ENCODE data around the gene DNAJB8.

Gene DNAJB8

DNA sequence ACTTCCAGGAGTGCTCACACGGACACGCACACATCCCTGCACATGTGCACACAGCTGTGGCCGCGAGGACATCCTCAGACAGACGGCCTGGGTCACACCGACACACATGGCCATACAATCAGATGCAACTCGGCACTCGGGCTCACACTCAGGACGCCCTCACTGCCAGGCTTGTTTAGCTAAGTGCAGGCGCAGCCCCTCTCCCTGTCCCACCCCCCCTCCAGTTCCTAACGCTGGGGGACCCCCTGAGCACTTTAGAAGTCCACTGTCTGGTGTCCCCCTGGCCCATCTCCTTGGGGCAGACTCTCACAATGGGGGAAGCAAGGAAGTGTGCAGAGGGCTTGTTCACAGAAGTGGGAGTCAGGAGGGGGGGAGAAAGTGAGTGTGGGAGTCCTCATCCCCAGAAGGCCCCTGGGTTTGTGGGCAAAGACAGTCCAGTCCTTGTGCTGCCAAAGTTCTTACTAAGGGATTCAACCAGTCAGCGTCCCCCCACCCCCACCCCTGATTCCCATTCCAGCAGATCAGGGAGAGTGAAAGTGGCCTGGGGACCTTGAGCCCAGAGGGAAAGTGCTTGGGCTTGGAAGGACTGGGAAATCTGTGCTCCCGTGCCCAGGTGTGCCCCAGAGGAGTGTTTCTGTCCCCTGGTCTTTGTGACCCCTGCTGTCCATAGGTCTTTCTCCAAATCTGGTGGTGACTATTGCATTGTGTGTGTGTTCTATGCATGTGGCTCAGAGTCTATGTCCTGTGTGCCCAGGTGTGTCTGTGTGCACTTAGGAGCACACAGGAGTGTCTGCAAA, 27.1 kb upstream of the DNAJB8 start:
- DNase-seq (ENCODE audit: low read depth), result no peak

DNA sequence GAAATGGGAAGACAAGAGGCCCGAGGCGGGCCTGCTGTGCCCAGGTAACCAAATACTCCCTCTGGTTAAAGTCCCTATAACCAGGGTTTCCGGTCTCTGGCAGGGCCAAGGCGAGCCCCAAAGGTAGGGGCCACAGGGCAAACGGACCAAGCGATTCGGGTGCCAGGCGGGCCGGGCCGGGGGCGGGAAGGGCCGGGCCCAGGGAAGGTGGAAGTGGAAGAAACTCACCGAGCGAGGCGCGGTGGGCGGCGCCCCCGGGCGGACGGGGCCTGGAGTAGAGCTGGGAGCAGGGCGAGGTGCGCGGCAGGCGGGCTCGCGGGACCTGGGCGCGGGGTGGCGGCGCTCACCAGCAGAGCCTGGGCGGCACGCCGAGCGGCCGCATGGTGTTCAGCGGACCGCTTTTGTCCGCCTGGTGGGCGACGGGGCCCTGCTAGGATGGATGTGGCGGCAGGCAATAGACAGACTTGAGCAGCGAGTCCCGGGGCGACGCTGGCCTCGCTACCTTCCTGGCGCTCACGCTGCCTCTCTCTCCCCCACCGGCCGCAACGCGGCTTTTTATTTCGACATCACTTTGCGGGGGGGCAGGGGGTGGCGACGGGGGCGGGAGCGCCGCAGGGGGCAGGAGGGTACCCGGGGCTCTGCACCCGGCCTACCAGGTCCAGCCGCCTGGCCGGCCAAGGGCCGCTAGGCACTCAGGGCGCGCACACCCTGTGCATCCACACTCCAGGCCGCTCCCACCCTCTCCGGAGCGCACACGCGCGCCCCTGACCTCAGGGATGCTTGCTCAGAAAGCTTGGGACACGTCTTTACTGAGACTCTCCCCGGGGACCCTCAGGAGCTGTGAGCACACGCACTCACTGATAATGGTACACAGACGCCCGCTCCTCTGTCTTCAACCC, 26.2 kb upstream of the DNAJB8 start, which contains the start of gene GATA2:
Gene GATA2, minus strand, starts transcription at position 531 of the 899 bp plus-strand sequence. CDS start 6,170 bp downstream, outside the sequence.
- no peak for DNase-seq (ENCODE audit: low read depth)

DNA sequence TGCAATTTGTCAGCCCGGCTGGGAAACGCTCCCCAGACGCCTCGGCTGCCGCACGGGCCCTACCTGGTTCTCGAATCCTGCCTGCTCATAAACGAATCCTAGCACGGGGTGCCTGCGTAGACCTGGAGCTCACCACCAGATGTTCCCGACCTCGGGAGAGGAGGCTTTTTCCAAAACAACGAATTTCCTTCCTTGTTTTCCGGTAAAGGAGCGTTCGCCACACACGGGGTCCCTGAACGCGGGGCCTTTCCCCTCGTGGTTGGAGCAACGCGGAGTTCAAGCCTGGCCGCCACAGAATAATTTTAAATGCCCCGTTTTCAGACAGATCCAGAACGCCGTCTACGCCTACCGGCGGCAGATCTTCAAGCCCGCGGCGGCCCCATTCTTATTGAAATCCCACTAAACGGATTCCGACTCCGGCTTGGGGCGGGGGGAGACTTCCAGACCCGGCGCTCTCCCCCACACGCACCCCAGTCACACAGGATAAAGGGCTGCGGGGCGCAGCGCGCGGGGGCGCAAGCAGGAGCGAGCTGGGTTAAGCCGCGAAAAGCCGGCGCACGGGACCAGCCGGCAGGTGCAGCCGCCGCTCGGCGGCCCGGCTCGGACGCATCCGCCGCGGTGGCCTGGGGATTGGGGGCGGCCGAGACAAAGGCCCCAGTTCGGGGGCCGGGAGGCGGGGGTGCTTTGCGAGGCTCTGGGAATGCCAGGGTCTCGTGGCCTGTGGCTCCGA, 25.4 kb upstream of the DNAJB8 start:
- DNase-seq (ENCODE audit: low read depth), result no peak

DNA sequence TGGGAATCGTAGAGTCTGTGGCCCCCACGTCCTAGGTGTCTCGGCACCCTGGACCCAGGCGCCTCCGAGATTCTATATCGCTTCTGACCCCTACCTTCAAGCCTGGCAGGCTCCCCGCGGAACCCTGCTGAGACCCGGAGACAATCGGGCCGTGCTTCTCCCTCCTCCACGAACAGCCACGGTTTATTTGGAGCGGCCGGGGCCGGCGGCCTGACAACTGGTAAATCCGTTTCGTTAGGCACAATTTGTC, 24.9 kb upstream of the DNAJB8 start:
- DNase-seq (ENCODE audit: low read depth), result no peak

GRCh38 chr3:128490915-128491690, 24.4 kb upstream of the DNAJB8 start:
- no peak for DNase-seq (ENCODE audit: low read depth)

- no peak for DNase-seq (ENCODE audit: low read depth)
Observed at GRCh38 chr3:128490650-128490914, 23.9 kb upstream of the DNAJB8 start.

- no peak for DNase-seq (ENCODE audit: low read depth)
Observed at GRCh38 chr3:128489927-128490649, 23.4 kb upstream of the DNAJB8 start.

- no peak for DNase-seq (ENCODE audit: low read depth)
Observed at GRCh38 chr3:128489674-128489926, 22.9 kb upstream of the DNAJB8 start.

DNA sequence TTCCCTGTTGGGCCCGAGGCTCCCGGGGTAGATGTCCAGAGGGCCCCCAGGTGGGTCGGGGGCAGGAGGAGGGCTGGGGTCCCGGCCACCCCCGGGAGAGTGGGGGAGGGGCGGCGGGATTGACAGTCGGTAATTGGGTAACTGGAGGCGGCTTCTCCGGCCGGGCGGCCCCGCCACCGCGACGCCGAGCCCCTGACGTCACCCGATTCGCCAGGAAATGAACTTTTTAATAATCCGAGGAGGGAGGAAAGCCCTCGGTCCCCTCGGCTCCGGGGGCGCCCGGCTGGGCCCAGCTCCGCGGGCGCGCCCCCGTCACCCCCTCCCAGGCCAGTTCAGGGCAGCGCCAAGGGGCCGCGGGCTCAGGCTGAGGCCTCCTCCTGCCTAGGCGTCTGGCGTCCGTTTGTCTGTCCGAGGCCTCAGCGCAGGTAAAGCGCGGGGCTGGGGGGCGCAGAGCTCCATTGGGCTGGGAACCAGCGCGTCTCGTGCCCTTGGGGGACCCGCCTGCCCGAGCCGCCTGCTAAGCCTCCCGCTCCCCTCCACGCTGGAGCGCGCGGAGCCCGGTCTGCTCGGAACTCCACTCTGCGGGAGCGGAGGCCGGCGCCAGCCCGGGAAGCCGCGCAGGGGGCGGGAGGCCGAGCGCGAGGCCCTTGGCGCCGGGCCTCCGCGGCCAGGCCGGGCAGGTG, 22.4 kb upstream of the DNAJB8 start:
- no peak for DNase-seq (ENCODE audit: low read depth)

GRCh38 chr3:128488636-128488990, 21.9 kb upstream of the DNAJB8 start:
- no peak for DNase-seq (ENCODE audit: low read depth)

DNA sequence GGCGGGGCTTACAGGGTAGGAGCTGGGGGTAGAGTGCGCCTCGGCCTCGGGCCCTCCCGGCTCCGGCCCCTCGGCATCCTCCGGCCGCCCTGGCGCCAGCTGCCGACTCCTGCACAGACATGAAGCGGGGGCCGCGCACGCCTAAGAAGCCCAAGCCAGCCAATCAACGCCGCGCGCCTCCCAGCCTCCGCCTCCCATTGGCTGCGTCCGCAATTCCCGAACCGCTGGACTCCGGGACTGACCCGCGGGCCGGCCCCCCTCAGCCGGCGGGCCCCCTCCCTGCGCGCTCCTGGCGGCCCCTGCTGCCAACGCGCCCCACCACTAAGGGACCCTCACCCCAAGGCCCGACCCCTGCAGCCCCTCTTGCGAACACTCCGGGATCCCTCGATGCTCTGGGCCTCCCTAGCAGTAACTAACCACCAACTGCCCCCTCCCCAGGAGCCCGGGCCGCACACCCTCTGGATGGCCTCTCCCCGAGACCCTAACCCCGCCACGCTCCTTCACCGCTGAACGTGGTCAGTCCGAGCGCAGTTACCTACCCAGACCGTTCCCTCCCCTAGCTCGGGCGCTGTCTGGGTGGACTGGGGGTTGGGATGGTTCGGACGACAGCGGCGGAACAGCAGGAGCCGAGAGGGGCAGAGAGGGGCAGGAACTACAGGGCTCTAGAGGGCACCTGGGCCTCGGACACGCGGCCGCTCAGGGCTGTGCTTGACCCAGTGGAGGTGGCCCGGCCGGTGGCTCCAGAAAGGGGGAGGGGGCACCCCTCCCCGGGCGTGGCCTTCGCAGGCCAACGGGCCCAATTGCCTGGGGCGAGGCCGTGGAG, 21.3 kb upstream of the DNAJB8 start:
- no peak for DNase-seq (ENCODE audit: low read depth)

DNA sequence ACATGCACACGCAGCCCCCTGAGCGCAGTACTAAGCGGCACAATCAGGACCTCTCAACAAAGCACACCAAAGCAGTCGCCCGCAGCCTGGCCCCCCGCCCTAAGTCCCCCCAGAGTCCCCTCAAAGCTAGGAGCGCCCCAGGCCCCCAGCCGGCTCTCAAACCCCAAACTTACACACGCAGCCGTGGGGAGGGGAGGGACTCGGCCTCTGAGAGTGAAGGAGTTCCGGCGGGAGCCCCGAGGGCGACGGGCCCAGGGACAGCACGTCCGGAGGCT, 20.8 kb upstream of the DNAJB8 start:
- no peak for DNase-seq (ENCODE audit: low read depth)

DNA sequence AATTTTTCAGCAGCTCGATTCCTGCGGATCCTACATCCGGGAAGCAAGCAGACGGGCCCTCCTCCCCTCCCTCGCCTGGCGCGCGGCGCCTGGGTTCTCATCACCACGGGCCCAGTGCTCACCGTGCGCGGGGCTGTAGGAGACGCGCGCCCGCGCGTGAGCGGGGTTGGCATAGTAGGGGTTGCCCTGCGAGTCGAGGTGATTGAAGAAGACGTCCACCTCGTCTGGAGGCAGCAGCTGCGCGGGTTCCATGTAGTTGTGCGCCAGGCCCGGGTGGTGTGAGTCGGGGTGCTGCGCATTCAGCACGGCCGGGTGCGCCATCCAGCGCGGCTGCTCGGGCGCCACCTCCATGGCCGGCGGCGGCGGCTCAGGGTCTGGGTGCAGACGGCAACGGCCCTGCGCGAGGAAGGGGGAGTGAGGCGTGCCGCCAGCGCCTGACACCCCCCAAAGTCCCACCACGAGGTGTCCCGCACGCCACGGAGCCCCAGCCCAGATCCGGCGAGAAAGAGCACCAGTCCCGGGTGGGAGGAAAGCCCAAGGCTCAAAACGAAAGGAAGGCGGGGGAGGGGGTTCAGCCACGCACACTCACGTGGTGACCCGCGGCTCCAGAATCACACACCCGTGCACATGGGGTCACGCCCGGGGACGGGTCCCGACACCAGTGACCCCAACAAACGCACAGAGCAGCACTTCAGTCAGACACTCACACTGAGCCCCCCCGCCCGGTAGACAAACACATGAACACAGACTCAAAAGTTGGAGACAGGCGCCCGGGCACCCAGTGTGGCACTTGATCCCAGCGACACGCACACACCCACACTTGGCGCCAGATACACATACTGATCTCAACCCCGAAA, 20.2 kb upstream of the DNAJB8 start:
- no peak for DNase-seq (ENCODE audit: low read depth)

- no peak for DNase-seq (ENCODE audit: low read depth)
Observed at GRCh38 chr3:128486205-128486628, 19.5 kb upstream of the DNAJB8 start.

GRCh38 chr3:128485282-128486204, 18.9 kb upstream of the DNAJB8 start:
- DNase-seq (ENCODE audit: low read depth), result no peak

GRCh38 chr3:128484404-128485281, 18.0 kb upstream of the DNAJB8 start:
- DNase-seq (ENCODE audit: low read depth), result no peak

DNA sequence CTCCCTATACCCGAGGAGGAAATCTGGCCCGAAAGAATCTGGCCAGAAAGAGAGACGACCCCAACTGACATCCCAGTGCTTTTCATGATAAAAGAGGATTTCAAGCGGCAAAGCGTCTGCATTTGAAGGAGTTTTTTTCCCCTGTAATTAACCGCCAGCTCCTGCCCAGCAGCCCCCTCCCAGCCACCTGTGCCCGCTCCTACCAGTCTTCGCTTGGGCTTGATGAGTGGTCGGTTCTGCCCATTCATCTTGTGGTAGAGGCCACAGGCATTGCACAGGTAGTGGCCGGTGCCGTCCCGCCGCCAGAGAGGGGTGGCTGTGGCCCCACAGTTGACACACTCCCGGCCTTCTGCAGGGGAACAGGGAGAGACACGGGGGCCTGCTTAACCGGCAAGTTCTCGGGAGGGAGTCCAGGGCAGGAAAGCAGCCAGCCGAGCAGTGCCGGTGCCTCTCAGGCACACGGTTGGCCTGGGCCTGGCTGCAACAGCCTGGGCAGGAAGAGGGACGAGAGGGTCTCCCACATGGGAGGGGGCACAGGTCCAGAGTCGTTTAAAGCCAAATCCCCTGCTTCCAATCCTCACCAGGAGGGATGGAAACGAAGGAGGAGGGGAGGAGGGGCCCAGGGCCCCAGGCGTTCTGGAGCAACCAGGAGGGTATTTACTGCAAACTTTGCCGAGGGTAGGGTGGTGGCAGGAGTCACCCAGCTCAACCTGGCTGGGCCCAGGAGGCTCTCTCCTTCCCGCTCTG, 17.1 kb upstream of the DNAJB8 start:
- DNase-seq (ENCODE audit: low read depth), result no peak
